Measurements from ENCODE around the gene GIMAP6.
"Not testable (repeated sequence)": the region's sequence is repeated elsewhere in the genome, so short reads cannot be mapped to it uniquely, and the experiment has no call there.

Gene GIMAP6

DNA sequence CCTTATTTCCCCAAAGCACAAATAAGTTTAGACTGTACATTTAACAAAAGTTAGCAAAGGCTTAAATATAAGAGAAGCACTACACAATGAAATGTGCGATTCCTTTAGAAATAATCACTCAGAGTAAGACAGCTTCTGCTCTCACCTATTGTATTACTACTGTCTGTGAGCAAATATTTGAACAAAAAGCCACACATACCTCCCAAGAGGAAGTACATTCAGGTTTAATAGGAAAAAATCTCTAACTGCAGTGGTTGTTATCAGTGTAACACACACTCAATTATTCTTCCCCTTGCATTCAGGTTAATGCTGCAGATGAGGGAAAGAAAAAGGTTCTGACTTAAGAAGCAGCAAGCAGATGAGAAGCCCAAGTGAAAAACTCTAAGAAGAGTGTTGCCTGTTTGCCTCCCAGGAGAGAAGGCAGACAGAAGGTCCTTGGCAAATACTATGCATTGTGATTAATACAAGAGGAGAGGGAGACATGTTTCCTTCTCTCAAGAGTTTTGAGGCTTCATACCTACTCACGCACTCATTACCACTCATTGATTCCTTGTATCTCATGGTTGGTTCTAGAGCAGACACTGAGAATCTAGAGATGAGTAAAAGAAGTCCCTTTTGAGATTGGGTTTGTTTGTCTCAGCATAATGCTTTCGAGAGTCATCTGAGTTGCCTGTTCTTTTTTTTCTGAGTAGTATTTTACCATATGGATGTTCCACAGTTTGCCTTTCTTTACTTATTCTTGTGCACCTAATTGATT is 51.4 kb downstream of the GIMAP6 start:
- H3K27ac ChIP-seq (ENCODE audit: low read depth, low read length, severe bottlenecking), result no peak overlapping the region
- no peaks in the 10 kb centered on the region for H3K4me1 ChIP-seq (ENCODE audit: control insufficient read depth, insufficient read depth, low read length, poor library complexity, severe bottlenecking)
- H3K4me3 ChIP-seq (ENCODE audit: extremely low read depth, insufficient read depth, low read length, poor library complexity, severe bottlenecking), result no peak overlapping the region
- no peaks in the 10 kb centered on the region for H3K36me3 ChIP-seq (ENCODE audit: control insufficient read depth, insufficient read depth, low read length)
- 100% methylated on average over 1 of the region's 3 CpGs; no CpG with 5 or more reads in 1 of the 2 experiments for WGBS, 2 experiments (ENCODE audit: insufficient coverage in 2 of 2)
- H3K9me3 ChIP-seq (ENCODE audit: control insufficient read depth, low read length), result no peaks in the 10 kb centered on the region

DNA sequence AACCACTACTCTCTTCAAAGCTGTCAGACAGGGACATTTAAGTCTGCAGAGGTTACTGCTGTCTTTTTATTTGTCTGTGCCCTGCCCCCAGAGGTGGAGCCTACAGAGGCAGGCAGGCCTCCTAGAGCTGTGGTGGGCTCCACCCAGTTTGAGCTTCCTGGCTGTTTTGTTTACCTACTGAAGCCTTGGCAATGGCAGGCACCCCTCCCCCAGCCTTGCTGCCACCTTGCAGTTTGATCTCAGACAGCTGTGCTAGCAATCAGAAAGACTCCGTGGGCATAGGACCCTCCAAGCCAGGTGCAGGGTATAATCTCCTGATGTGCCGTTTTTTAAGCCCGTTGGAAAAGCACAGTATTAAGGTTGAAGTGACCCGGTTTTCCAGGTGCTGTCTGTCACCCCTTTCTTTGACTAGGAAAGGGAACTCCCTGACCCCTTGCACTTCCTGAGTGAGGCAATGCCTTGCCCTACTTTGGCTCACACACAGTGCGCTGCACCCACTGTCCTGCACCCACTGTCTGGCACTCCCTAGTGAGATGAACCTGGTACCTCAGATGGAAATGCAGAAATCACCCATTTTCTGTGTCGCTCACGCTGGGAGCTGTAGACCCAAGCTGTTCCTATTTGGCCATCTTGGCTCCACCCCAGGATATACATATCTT is 52.1 kb downstream of the GIMAP6 start:
- not testable (repeated sequence) for H3K4me3 ChIP-seq (ENCODE audit: extremely low read depth, insufficient read depth, low read length, poor library complexity, severe bottlenecking); H3K9me3 ChIP-seq (ENCODE audit: control insufficient read depth, low read length); H3K36me3 ChIP-seq (ENCODE audit: control insufficient read depth, insufficient read depth, low read length); H3K4me1 ChIP-seq (ENCODE audit: control insufficient read depth, insufficient read depth, low read length, poor library complexity, severe bottlenecking); H3K27ac ChIP-seq (ENCODE audit: low read depth, low read length, severe bottlenecking)
- 87 to 89% methylated on average over 5 to 7 of the region's 7 CpGs for WGBS, 2 experiments (ENCODE audit: insufficient coverage in 2 of 2)
